Mesenchymal stem cell (in vitro differentiated cells and primary cell): ENCODE data around the gene FADS1.

ENCODE experiments used
- DNase-seq: peaks from one replicate; pipeline ENCODE4 v3.0.0-alpha.2; 2013
- H2AFZ ChIP-seq: one replicate; pipeline ENCODE4 v1.6.1; 2013; ENCODE audit warnings: low read depth, mild to moderate bottlenecking, control low read depth, inconsistent platforms, low read length, moderate library complexity
- H2AK5ac ChIP-seq: 2 replicates; pipeline ENCODE4 v1.6.1; 2013; ENCODE audit warnings: low read length, moderate library complexity, mild to moderate bottlenecking, inconsistent platforms; ENCODE audit not compliant: severe bottlenecking
- H2BK120ac ChIP-seq: one replicate; pipeline ENCODE4 v1.6.1; 2013; ENCODE audit warnings: low read depth, mild to moderate bottlenecking, inconsistent platforms, low read length, moderate library complexity
- H2BK12ac ChIP-seq, 2 experiments: one replicate each; pipeline ENCODE4 v1.6.1; 2013; ENCODE audit warnings: inconsistent platforms in 2 of 2, low read length in 2 of 2, mild to moderate bottlenecking in 2 of 2, moderate library complexity in 2 of 2, control low read depth in 1 of 2
- H2BK15ac ChIP-seq: one replicate; pipeline ENCODE4 v1.6.1; 2013; ENCODE audit warnings: mild to moderate bottlenecking, low read depth, inconsistent platforms; ENCODE audit not compliant: poor library complexity, severe bottlenecking
- H2BK5ac ChIP-seq: 2 replicates; pipeline ENCODE4 v1.6.1; 2013; ENCODE audit warnings: low read depth, mild to moderate bottlenecking, low read length, control low read depth, inconsistent platforms; ENCODE audit not compliant: poor library complexity, severe bottlenecking
- H3K14ac ChIP-seq, 2 experiments: one replicate each; pipeline ENCODE4 v1.6.1; 2013; ENCODE audit warnings: inconsistent platforms in 2 of 2, low read length in 2 of 2, control low read depth in 1 of 2, mild to moderate bottlenecking in 1 of 2, moderate library complexity in 1 of 2
- H3K18ac ChIP-seq, 2 experiments: one replicate each; pipeline ENCODE4 v1.6.1; 2013; ENCODE audit warnings: inconsistent platforms in 2 of 2, low read length in 2 of 2, control low read depth in 1 of 2, low read depth in 1 of 2, mild to moderate bottlenecking in 1 of 2
- H3K23ac ChIP-seq, 2 experiments: one replicate each; pipeline ENCODE4 v1.6.1; 2013; ENCODE audit warnings: inconsistent platforms in 2 of 2, low read length in 2 of 2, mild to moderate bottlenecking in 2 of 2, moderate library complexity in 2 of 2, control low read depth in 1 of 2
- H3K27ac ChIP-seq: 2 replicates; pipeline ENCODE4 v1.5.1; 2013; ENCODE audit warnings: mild to moderate bottlenecking, moderate library complexity, low read length, control low read depth, inconsistent platforms; ENCODE audit not compliant: poor library complexity, severe bottlenecking
- H3K27me3 ChIP-seq, 2 experiments: 2 replicates each; pipeline versions ENCODE4 v1.6.1 to v1.7.0; 2013; ENCODE audit warnings: low read length in 2 of 2, mild to moderate bottlenecking in 2 of 2, moderate library complexity in 2 of 2, control low read depth in 1 of 2, inconsistent platforms in 1 of 2; ENCODE audit not compliant: control insufficient read depth in 1 of 2, insufficient read depth in 1 of 2
- H3K36me3 ChIP-seq, 2 experiments: 2 replicates each; pipeline versions ENCODE4 v1.6.1 to v1.7.0; 2013; ENCODE audit warnings: low read length in 2 of 2, control low read depth in 1 of 2, inconsistent platforms in 1 of 2, low read depth in 1 of 2, mild to moderate bottlenecking in 1 of 2; ENCODE audit not compliant: insufficient read depth in 2 of 2, control insufficient read depth in 1 of 2
- H3K4ac ChIP-seq, 2 experiments: one replicate each; pipeline ENCODE4 v1.6.1; 2013; ENCODE audit warnings: inconsistent platforms in 2 of 2, low read length in 2 of 2, mild to moderate bottlenecking in 2 of 2, moderate library complexity in 2 of 2, control low read depth in 1 of 2, low read depth in 1 of 2
- H3K4me1 ChIP-seq: 2 replicates; pipeline ENCODE4 v1.6.1; 2013; ENCODE audit warnings: low read depth, low read length, control low read depth; ENCODE audit not compliant: control insufficient read depth, insufficient read depth
- H3K4me2 ChIP-seq: 2 replicates; pipeline ENCODE4 v1.6.1; 2013; ENCODE audit warnings: low read length, mild to moderate bottlenecking, inconsistent platforms; ENCODE audit not compliant: poor library complexity, severe bottlenecking
- H3K4me3 ChIP-seq, 2 experiments: 2 replicates each; pipeline versions ENCODE4 v1.5.1 to v1.7.0; 2013; ENCODE audit warnings: low read length in 2 of 2, mild to moderate bottlenecking in 2 of 2, control low read depth in 1 of 2, low read depth in 1 of 2; ENCODE audit not compliant: insufficient read depth in 1 of 2
- H3K79me1 ChIP-seq: replicated peaks from 2 replicates; pipeline ENCODE4 v1.6.1; 2013; ENCODE audit warnings: mild to moderate bottlenecking, control low read depth, low read length, inconsistent platforms; ENCODE audit not compliant: poor library complexity, severe bottlenecking
- H3K9ac ChIP-seq: 2 replicates; pipeline ENCODE4 v1.7.0; 2013; ENCODE audit warnings: mild to moderate bottlenecking, low read length, moderate library complexity
- H3K9me3 ChIP-seq: 2 replicates; pipeline ENCODE4 v1.7.0; 2013; ENCODE audit warnings: mild to moderate bottlenecking, low read length; ENCODE audit not compliant: control insufficient read depth
- H4K8ac ChIP-seq: one replicate; pipeline ENCODE4 v1.6.1; 2013; ENCODE audit warnings: inconsistent platforms, mild to moderate bottlenecking, low read length, moderate library complexity
- H4K91ac ChIP-seq: one replicate; pipeline ENCODE4 v1.6.1; 2013; ENCODE audit warnings: mild to moderate bottlenecking, low read length, inconsistent platforms
- WGBS: methylation state at CpG from one replicate; pipeline ENCODE4 v1.1.7; 2013; ENCODE audit warnings: mixed read lengths; 5-methylcytosine and 5-hydroxymethylcytosine counted together

Gene FADS1

DNA sequence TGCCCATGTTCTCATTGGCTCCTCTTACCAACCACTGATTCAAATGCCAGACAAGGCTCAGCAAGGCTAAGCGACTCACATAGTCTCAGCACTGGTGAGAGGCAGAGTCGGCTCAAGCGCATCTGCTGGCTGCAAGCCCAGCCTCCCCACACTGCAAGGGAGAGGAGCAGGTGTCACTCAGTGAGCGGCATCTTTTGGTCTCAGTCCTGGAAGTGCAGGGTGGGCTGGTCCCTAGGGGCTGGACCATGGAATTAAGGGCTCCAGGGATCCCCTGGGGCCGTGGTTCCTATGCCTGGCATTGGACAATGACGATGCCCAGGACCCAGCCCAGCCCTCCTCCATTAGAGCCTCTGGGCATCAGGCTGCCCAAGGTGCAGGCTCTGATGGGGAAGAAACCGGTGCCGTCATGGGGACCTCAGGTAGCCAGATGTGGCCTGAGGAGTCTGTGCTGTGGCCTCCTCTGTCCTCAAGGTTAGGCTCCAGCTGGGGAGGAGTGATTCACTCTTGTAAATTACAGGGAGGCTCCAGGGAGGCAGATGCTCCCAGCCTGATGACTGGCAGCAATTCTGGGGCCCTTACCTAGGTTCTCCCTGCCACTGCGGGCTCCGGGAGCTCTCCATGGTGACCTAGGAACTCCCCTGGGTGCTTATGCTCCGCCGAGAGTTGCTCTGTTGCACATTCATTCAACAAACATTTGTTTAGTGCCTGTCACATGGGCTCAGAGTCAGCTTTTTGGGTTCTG is 39.3 kb upstream of the FADS1 start:
- Histone ChIP-seq H2BK15ac (no peak overlapping the region), H4K8ac (peak overlapping the region; percentile 71), H2AK5ac (no peak overlapping the region), H2AFZ (no peak overlapping the region), H3K4me1 (peaks cover 5% of the 10 kb centered on the region), H3K9me3 (no peaks in the 10 kb centered on the region), H4K91ac (no peak overlapping the region), H3K27ac (no peak overlapping the region), H2BK120ac (no peak overlapping the region), H3K4ac (no peak overlapping the region), H2BK5ac (no peak overlapping the region), H3K23ac (no peak overlapping the region), H2BK12ac (no peak overlapping the region), H3K9ac (no peak overlapping the region), H3K4me3 (no peak overlapping the region), H3K4me2 (no peak overlapping the region), H3K27me3 (no peaks in the 10 kb centered on the region), H3K79me1 (peaks cover 30% of the 10 kb centered on the region), H3K36me3 (peaks cover 75 to 76% of the 10 kb centered on the region in 2 experiments), H3K18ac (no peak overlapping the region), H3K14ac (no peak overlapping the region)
- 94% methylated on average over 12 of the region's 12 CpGs for WGBS
- no peak for DNase-seq

DNA sequence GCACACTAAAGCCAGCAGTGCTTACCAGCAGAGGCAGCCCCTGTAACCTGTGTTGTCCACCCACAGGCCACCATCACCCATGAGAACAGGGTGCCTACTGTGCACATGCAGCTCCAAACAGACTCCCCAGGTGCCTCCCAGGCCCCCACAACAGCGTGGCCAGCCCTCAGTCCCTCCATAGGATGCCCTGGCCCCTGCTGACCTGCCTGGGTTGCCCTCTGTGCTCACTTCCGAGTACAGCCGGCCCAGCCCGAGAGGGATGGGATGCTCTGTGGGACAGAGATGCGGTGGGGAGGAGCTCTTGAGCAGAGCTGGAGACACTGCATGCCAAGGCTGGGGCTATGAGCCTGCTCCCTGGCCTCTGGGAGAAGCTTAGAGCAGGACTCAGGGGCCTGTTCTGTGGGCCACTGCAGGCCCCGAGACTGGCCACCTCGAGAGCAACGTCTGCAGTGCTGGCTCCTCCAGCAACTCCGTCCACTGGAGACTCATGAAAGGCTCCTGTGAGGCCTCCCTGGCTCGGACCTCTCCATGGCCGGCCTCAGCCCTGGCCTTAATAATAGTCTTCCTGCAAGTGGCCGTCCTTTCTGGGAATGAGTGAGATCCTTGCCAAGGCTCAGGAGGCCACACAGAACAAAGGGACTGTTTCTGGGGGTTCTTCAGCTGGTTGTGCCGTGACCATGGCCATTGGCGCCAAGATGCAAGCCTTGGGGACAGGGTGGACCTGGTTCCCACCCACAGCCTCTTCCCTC is 38.3 kb upstream of the FADS1 start:
- H3K4me1 ChIP-seq: peaks cover 5% of the 10 kb centered on the region
- peak overlapping the region; percentile 66 for H4K8ac ChIP-seq
- H3K27me3 ChIP-seq: no peaks in the 10 kb centered on the region
- no peak overlapping the region for H3K27ac ChIP-seq
- no peak overlapping the region for H3K14ac ChIP-seq
- no peak for DNase-seq
- H3K79me1 ChIP-seq: peaks cover 33% of the 10 kb centered on the region
- no peak overlapping the region for H2BK5ac ChIP-seq
- peak overlapping the region in 1 of 2 experiments; percentile 34 for H3K23ac ChIP-seq
- peak overlapping the region in 1 of 2 experiments; percentile 60 for H2BK12ac ChIP-seq
- no peak overlapping the region for H3K4me2 ChIP-seq
- H3K4ac ChIP-seq: no peak overlapping the region
- 97% methylated on average over 14 of the region's 14 CpGs for WGBS
- H3K9me3 ChIP-seq: no peaks in the 10 kb centered on the region
- H3K9ac ChIP-seq: no peak overlapping the region
- H2BK15ac ChIP-seq: no peak overlapping the region
- no peak overlapping the region for H3K4me3 ChIP-seq
- H3K18ac ChIP-seq: no peak overlapping the region
- H4K91ac ChIP-seq: no peak overlapping the region
- peaks cover 74% of the 10 kb centered on the region in 2 experiments for H3K36me3 ChIP-seq
- no peak overlapping the region for H2AFZ ChIP-seq
- H2BK120ac ChIP-seq: no peak overlapping the region
- H2AK5ac ChIP-seq: no peak overlapping the region

DNA sequence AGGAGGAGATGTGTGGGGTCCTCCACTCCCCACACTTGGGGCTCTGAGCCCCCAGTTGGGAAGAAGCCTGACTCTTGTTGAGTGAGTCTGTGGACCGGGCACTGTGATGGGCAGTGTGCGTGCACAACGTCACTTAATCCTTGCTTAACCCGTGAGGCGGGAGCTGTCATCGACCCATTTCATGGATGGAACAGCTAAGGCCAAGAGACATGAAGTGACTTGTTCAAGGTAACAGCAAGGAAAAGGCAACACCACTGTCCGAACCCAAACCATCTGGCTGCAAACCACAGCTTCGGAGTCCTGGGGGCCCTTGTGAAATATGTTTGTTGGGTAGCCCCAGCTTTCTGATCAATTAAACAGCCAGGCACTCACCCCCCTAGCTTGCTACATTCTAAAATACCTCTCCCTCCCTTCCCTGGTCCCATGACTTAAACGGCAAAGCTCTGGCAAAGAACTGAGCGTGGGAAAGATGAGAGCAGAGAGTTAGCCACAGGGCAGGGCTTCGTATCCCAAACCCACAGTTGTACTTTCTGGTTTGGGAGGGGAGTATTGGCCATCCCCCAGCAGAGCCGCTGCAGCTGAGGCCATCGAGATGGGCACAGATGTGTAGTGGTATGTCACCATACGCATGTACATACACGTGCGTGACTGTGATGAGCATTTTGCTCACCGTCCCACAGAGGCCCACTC is 37.5 kb upstream of the FADS1 start:
- Histone ChIP-seq H3K27me3 (no peaks in the 10 kb centered on the region), H3K23ac (peak overlapping the region in 1 of 2 experiments; percentile 34), H3K4me1 (peaks cover 5% of the 10 kb centered on the region), H3K9ac (no peak overlapping the region), H3K14ac (no peak overlapping the region), H3K9me3 (no peaks in the 10 kb centered on the region), H3K18ac (no peak overlapping the region), H3K4me2 (no peak overlapping the region), H3K4me3 (no peak overlapping the region), H2BK12ac (peak overlapping the region in 1 of 2 experiments; percentile 60), H4K8ac (peak overlapping the region; percentile 66), H2AK5ac (no peak overlapping the region), H2BK15ac (no peak overlapping the region), H4K91ac (peak overlapping the region; percentile 45), H3K79me1 (peaks cover 33% of the 10 kb centered on the region), H3K27ac (no peak overlapping the region), H2BK120ac (no peak overlapping the region), H2BK5ac (no peak overlapping the region), H3K4ac (no peak overlapping the region), H3K36me3 (peaks cover 73 to 74% of the 10 kb centered on the region in 2 experiments), H2AFZ (no peak overlapping the region)
- WGBS: 93% methylated on average over 17 of the region's 17 CpGs
- DNase-seq: no peak

DNA sequence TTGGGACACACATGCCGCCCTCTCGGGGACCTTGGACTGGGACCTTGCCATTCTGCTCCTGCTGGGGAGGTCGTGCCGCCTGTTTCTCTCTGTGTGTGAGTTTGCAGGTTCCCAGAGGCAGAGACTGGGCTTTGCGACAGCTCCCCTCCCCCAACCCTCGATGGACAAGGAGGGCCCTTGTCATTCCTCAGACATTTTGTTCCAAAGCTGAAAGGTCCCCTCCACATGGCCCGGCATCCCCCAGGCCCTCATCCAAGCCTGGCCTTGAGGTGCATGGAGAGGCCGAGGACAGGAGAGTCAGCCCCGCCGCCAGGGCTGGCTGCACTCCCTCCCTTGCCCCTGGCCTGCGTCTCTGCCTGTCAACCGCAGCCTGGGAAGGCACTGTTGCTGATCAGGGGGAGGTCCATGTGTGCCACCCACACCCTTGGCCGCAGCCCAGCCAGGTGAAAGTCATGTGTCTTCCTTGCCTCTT is 36.9 kb upstream of the FADS1 start:
- Histone ChIP-seq H3K23ac (no peak overlapping the region), H3K4ac (no peak overlapping the region), H2BK15ac (no peak overlapping the region), H2BK120ac (no peak overlapping the region), H3K14ac (no peak overlapping the region), H2BK5ac (no peak overlapping the region), H3K18ac (peak overlapping the region in 1 of 2 experiments; percentile 30), H3K36me3 (peaks cover 75 to 77% of the 10 kb centered on the region in 2 experiments), H2AFZ (no peak overlapping the region), H3K9me3 (no peaks in the 10 kb centered on the region), H3K9ac (no peak overlapping the region), H2BK12ac (no peak overlapping the region), H3K4me2 (no peak overlapping the region), H4K91ac (no peak overlapping the region), H3K27me3 (no peaks in the 10 kb centered on the region), H3K4me1 (peaks cover 5% of the 10 kb centered on the region), H3K79me1 (peaks cover 33% of the 10 kb centered on the region), H4K8ac (no peak overlapping the region), H3K4me3 (no peak overlapping the region), H3K27ac (no peak overlapping the region), H2AK5ac (no peak overlapping the region)
- no peak for DNase-seq
- 91% methylated on average over 13 of the region's 13 CpGs for WGBS
